ENCODE results near the gene EMC1.

DNA sequence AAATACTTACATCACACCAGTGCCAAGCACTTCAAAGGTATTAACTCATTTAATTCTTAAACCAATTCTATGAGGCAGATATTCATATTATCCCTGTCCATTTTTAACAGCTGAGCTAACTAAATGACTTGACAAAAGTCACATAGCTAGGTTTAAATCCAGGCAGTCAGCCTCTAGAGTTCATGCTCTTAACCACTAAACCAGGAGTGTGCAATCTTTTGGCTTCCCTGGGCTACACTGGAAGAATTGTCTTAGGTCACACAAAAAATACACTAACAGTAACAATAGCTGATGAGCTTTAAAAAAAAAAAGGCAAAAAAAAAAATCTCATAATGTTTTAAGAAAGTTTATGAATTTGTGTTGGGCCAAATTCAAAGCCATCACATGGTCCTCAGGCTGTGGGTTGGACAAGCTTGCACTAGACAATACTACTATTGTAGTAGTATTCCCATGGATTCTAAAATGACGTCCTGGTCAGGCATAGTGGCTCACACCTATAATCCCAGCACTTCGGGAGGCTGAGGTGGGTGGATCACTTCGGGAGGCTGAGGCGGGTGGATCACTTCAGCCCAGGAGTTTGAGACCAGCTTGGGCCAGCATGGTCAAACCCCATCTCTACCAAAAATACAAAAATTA, 51.2 kb downstream of the EMC1 start:
- TF ChIP-seq, protein P1, sequence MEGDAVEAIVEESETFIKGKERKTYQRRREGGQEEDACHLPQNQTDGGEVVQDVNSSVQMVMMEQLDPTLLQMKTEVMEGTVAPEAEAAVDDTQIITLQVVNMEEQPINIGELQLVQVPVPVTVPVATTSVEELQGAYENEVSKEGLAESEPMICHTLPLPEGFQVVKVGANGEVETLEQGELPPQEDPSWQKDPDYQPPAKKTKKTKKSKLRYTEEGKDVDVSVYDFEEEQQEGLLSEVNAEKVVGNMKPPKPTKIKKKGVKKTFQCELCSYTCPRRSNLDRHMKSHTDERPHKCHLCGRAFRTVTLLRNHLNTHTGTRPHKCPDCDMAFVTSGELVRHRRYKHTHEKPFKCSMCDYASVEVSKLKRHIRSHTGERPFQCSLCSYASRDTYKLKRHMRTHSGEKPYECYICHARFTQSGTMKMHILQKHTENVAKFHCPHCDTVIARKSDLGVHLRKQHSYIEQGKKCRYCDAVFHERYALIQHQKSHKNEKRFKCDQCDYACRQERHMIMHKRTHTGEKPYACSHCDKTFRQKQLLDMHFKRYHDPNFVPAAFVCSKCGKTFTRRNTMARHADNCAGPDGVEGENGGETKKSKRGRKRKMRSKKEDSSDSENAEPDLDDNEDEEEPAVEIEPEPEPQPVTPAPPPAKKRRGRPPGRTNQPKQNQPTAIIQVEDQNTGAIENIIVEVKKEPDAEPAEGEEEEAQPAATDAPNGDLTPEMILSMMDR (IDR thresholded peaks at IDR 0.05; ENCODE audit: insufficient read depth, low read length), result no peak
- TF ChIP-seq, protein P2, sequence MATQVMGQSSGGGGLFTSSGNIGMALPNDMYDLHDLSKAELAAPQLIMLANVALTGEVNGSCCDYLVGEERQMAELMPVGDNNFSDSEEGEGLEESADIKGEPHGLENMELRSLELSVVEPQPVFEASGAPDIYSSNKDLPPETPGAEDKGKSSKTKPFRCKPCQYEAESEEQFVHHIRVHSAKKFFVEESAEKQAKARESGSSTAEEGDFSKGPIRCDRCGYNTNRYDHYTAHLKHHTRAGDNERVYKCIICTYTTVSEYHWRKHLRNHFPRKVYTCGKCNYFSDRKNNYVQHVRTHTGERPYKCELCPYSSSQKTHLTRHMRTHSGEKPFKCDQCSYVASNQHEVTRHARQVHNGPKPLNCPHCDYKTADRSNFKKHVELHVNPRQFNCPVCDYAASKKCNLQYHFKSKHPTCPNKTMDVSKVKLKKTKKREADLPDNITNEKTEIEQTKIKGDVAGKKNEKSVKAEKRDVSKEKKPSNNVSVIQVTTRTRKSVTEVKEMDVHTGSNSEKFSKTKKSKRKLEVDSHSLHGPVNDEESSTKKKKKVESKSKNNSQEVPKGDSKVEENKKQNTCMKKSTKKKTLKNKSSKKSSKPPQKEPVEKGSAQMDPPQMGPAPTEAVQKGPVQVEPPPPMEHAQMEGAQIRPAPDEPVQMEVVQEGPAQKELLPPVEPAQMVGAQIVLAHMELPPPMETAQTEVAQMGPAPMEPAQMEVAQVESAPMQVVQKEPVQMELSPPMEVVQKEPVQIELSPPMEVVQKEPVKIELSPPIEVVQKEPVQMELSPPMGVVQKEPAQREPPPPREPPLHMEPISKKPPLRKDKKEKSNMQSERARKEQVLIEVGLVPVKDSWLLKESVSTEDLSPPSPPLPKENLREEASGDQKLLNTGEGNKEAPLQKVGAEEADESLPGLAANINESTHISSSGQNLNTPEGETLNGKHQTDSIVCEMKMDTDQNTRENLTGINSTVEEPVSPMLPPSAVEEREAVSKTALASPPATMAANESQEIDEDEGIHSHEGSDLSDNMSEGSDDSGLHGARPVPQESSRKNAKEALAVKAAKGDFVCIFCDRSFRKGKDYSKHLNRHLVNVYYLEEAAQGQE (IDR thresholded peaks at IDR 0.05; ENCODE audit: insufficient replicate concordance, low read depth), result no peak

All from HL-60 (cell line).